A549 treated with DMSO at 1 μM for 4 hours (cell line): ENCODE results near the gene SETDB2. TPM values are rescaled to one million over a fixed set of nuclear protein-coding genes. Genes with fewer than 3 reads are reported as not detected.

Source experiments
- total RNA-seq: library from RNA; stranded (reverse); fragments of 200-300 nt; extraction: Qiagen RNA extraction; gene quantifications from 5 replicates; pipeline ENCODE4 v1.2.3, GENCODE V29; 2022; ENCODE audit warnings: low read depth

The SETDB2 gene
- total RNA-seq = 1.9 to 2.6 TPM (median 2.3 TPM) in 5 replicates

GRCh38 chr13:49443704-49444523 lies at the start of gene SETDB2, which contains the start of gene CAB39L:
TSS of gene SETDB2 (plus strand) at chr13:49444274. CDS start at chr13:49451894, 7,620 bp downstream.
TSS of gene CAB39L (minus strand) at chr13:49444064. CDS start at chr13:49382910, 61,154 bp downstream.

GRCh38 chr13:49495783-49496762 lies 52.0 kb downstream of the SETDB2 start, which contains the start of gene PHF11:
TSS of gene PHF11 (plus strand) at chr13:49495953. CDS start at chr13:49496002, 49 bp downstream.

Other genes with a start within 250 kb of the SETDB2 start
- 0.25 to 0.66 TPM (median 0.53 TPM) in 5 replicates for gene MLNR, start 223.9 kb upstream of the SETDB2 start, total RNA-seq
- gene CDADC1, start 196.3 kb upstream of the SETDB2 start, total RNA-seq = 6.1 to 10.0 TPM (median 8.3 TPM) in 5 replicates
- gene CAB39L, start 210 bp upstream of the SETDB2 start, total RNA-seq = 1.9 to 2.7 TPM (median 2.4 TPM) in 5 replicates
- 6.4 to 7.7 TPM (median 7.5 TPM) in 5 replicates for gene PHF11, start 51.7 kb downstream of the SETDB2 start, total RNA-seq
- 7.0 to 10.9 TPM (median 9.2 TPM) in 5 replicates for gene RCBTB1, start 141.3 kb downstream of the SETDB2 start, total RNA-seq
- gene ARL11, start 184.2 kb downstream of the SETDB2 start, total RNA-seq = not detected in 5 replicates
- 36.6 to 74.4 TPM (median 66.3 TPM) in 5 replicates for gene EBPL, start 247.2 kb downstream of the SETDB2 start, total RNA-seq